Parathyroid adenoma (tissue), 2 donors: ENCODE data around the gene DAPK1.

Source experiments
- H2AFZ ChIP-seq: fragments of 300-600 bp; sonication (generic); one replicate; pipeline ENCODE4 v1.7.0; 2017; ENCODE audit warnings: antibody characterized with exemption, mild to moderate bottlenecking
- H3K27ac ChIP-seq: fragments of 300-600 bp; sonication (generic); one replicate; pipeline ENCODE4 v1.7.0; 2017
- H3K27me3 ChIP-seq: fragments of 300-600 bp; sonication (generic); one replicate; pipeline ENCODE4 v1.7.0; 2017; ENCODE audit warnings: low read length; ENCODE audit not compliant: control insufficient read depth, insufficient read depth
- H3K36me3 ChIP-seq: fragments of 300-600 bp; sonication (generic); one replicate; pipeline ENCODE4 v1.7.0; 2017; ENCODE audit warnings: low read length; ENCODE audit not compliant: control insufficient read depth, insufficient read depth
- H3K4me1 ChIP-seq: fragments of 300-600 bp; sonication (generic); one replicate; pipeline ENCODE4 v1.7.0; 2017; ENCODE audit warnings: control low read depth
- H3K4me2 ChIP-seq: fragments of 300-600 bp; sonication (generic); one replicate; pipeline ENCODE4 v1.7.0; 2017; ENCODE audit warnings: low read length
- H3K4me3 ChIP-seq: fragments of 300-600 bp; sonication (generic); one replicate; pipeline ENCODE4 v1.7.0; 2017; ENCODE audit warnings: low read depth, low read length
- H3K79me2 ChIP-seq: fragments of 300-600 bp; sonication (generic); one replicate; pipeline ENCODE4 v1.7.0; 2017; ENCODE audit warnings: control low read depth
- H3K9ac ChIP-seq: fragments of 300-600 bp; sonication (generic); one replicate; pipeline ENCODE4 v1.7.0; 2017; ENCODE audit warnings: mild to moderate bottlenecking
- H3K9me3 ChIP-seq: fragments of 300-600 bp; sonication (generic); one replicate; pipeline ENCODE4 v1.7.0; 2017; ENCODE audit warnings: low read length; ENCODE audit not compliant: control insufficient read depth
- CTCF ChIP-seq: fragments of 300-600 bp; sonication (generic); IDR thresholded peaks from one replicate; pipeline ENCODE4 v1.7.0; 2017; ENCODE audit warnings: antibody characterized with exemption, mild to moderate bottlenecking
- donor health status: primary hyperparathyroidism.

The DAPK1 gene

GRCh38 chr9:87540444-87541105 lies 42.9 kb downstream of the DAPK1 start:
- TF ChIP-seq CTCF = no peak
- Histone ChIP-seq H3K79me2 (no peaks in the 10 kb centered on the region), H3K4me1 (no peaks in the 10 kb centered on the region), H3K9ac (no peak overlapping the region), H3K4me2 (no peak overlapping the region), H3K4me3 (no peak overlapping the region), H3K9me3 (no peaks in the 10 kb centered on the region), H2AFZ (no peak overlapping the region), H3K27ac (no peak overlapping the region), H3K27me3 (no peaks in the 10 kb centered on the region), H3K36me3 (no peaks in the 10 kb centered on the region)

- no peak overlapping the region for H3K9ac ChIP-seq
- H3K36me3 ChIP-seq = no peaks in the 10 kb centered on the region
- no peaks in the 10 kb centered on the region for H3K79me2 ChIP-seq
- no peaks in the 10 kb centered on the region for H3K4me1 ChIP-seq
- no peak overlapping the region for H2AFZ ChIP-seq
- TF ChIP-seq CTCF = no peak
- H3K27ac ChIP-seq = no peak overlapping the region
- no peaks in the 10 kb centered on the region for H3K27me3 ChIP-seq
- H3K4me3 ChIP-seq = no peak overlapping the region
- H3K9me3 ChIP-seq = no peaks in the 10 kb centered on the region
- no peak overlapping the region for H3K4me2 ChIP-seq
Measured at GRCh38 chr9:87541663-87542062, 44.0 kb downstream of the DAPK1 start.

GRCh38 chr9:87542141-87542540 lies 44.5 kb downstream of the DAPK1 start:
- Histone ChIP-seq H3K27me3 (no peaks in the 10 kb centered on the region), H2AFZ (no peak overlapping the region), H3K4me3 (no peak overlapping the region), H3K36me3 (no peaks in the 10 kb centered on the region), H3K27ac (no peak overlapping the region), H3K9me3 (no peaks in the 10 kb centered on the region), H3K9ac (no peak overlapping the region), H3K79me2 (no peaks in the 10 kb centered on the region), H3K4me1 (no peaks in the 10 kb centered on the region), H3K4me2 (no peak overlapping the region)
- no peak for TF ChIP-seq CTCF

GRCh38 chr9:87543251-87543650 lies 45.6 kb downstream of the DAPK1 start:
- Histone ChIP-seq H3K9ac (no peak overlapping the region), H3K36me3 (no peaks in the 10 kb centered on the region), H3K27ac (no peak overlapping the region), H3K9me3 (no peaks in the 10 kb centered on the region), H3K27me3 (no peaks in the 10 kb centered on the region), H3K4me3 (no peak overlapping the region), H3K4me2 (no peak overlapping the region), H3K79me2 (no peaks in the 10 kb centered on the region), H3K4me1 (no peaks in the 10 kb centered on the region), H2AFZ (no peak overlapping the region)
- TF ChIP-seq CTCF = no peak

- H3K27me3 ChIP-seq = no peaks in the 10 kb centered on the region
- no peak overlapping the region for H3K4me2 ChIP-seq
- no peaks in the 10 kb centered on the region for H3K9me3 ChIP-seq
- TF ChIP-seq CTCF = no peak
- no peaks in the 10 kb centered on the region for H3K79me2 ChIP-seq
- H3K4me3 ChIP-seq = no peak overlapping the region
- H3K27ac ChIP-seq = no peak overlapping the region
- no peaks in the 10 kb centered on the region for H3K36me3 ChIP-seq
- H3K9ac ChIP-seq = no peak overlapping the region
- no peak overlapping the region for H2AFZ ChIP-seq
- H3K4me1 ChIP-seq = no peaks in the 10 kb centered on the region
Measured at GRCh38 chr9:87545858-87546257, 48.2 kb downstream of the DAPK1 start.
